ENCODE measurements around the gene ISY1.
"Not testable (repeated sequence)": the region's sequence is repeated elsewhere in the genome, so short reads cannot be mapped to it uniquely, and the experiment has no call there.

Gene ISY1

GRCh38 chr3:129166579-129167332 is 5.9 kb upstream of the ISY1 start:
- DNase-seq (ENCODE audit: low read depth in 2 of 2), result no peak

- DNase-seq (ENCODE audit: low read depth in 2 of 2), result not testable (repeated sequence)
These were observed 4.7 kb upstream of the ISY1 start for GRCh38 chr3:129165594-129165993.

- no peak for DNase-seq (ENCODE audit: low read depth in 2 of 2)
These were observed 3.6 kb upstream of the ISY1 start for GRCh38 chr3:129164500-129164899.

- no peak for DNase-seq (ENCODE audit: low read depth in 2 of 2)
These were observed 2.1 kb upstream of the ISY1 start for GRCh38 chr3:129162729-129163579.

GRCh38 chr3:129161860-129162271 is 1.0 kb upstream of the ISY1 start:
- no peak for DNase-seq (ENCODE audit: low read depth in 2 of 2)

- DNase-seq (ENCODE audit: low read depth in 2 of 2), result no peak
These were observed 16.1 kb downstream of the ISY1 start for GRCh38 chr3:129144786-129145185.

GRCh38 chr3:129141011-129141410 is 19.9 kb downstream of the ISY1 start:
- not testable (repeated sequence) for DNase-seq (ENCODE audit: low read depth in 2 of 2)

- no peak for DNase-seq (ENCODE audit: low read depth in 2 of 2)
These were observed 21.0 kb downstream of the ISY1 start for GRCh38 chr3:129139911-129140310.

GRCh38 chr3:129136275-129136674 is 24.6 kb downstream of the ISY1 start:
- DNase-seq (ENCODE audit: low read depth in 2 of 2), result not testable (repeated sequence)

- DNase-seq (ENCODE audit: low read depth in 2 of 2), result no peak
These were observed 28.6 kb downstream of the ISY1 start for GRCh38 chr3:129132097-129132866.

- no peak for DNase-seq (ENCODE audit: low read depth in 2 of 2)
These were observed 29.3 kb downstream of the ISY1 start for GRCh38 chr3:129131465-129132088.

GRCh38 chr3:129130291-129130813 is 30.5 kb downstream of the ISY1 start:
- no peak for DNase-seq (ENCODE audit: low read depth in 2 of 2)

- DNase-seq (ENCODE audit: low read depth in 2 of 2), result no peak
These were observed 32.3 kb downstream of the ISY1 start for GRCh38 chr3:129128357-129129155.

GRCh38 chr3:129126726-129127280 is 34.1 kb downstream of the ISY1 start:
- no peak for DNase-seq (ENCODE audit: low read depth in 2 of 2)

GRCh38 chr3:129123314-129124060 is 37.4 kb downstream of the ISY1 start:
- DNase-seq (ENCODE audit: low read depth in 2 of 2), result no peak

GRCh38 chr3:129122412-129123011 is 38.4 kb downstream of the ISY1 start:
- DNase-seq (ENCODE audit: low read depth in 2 of 2), result no peak

- DNase-seq (ENCODE audit: low read depth in 2 of 2), result peak; percentile 63 to 80
These were observed 39.0 kb downstream of the ISY1 start, which contains the start of gene RAB43 for GRCh38 chr3:129121792-129122411. Gene RAB43 (minus strand): TSS chr3:129121804. CDS start chr3:129121489, 315 bp downstream.

- DNase-seq (ENCODE audit: low read depth in 2 of 2), result no peak
These were observed 39.7 kb downstream of the ISY1 start for GRCh38 chr3:129121016-129121791.
